H1 (cell line): ENCODE data around the gene STK11.

Experiments
- CTCF ChIP-seq, 3 experiments: IDR thresholded peaks; 1 replicate in 2 of 3; 2 replicates in 1 of 3; pipeline versions ENCODE4 v1.5.1 to v1.6.1; 2011; ENCODE audit warnings: low read length in 3 of 3, mild to moderate bottlenecking in 3 of 3, inconsistent platforms in 2 of 3, low read depth in 1 of 3, moderate library complexity in 1 of 3; ENCODE audit not compliant: insufficient read depth in 1 of 3; ENCODE audit errors: control extremely low read depth in 1 of 3
- EP300 ChIP-seq, 2 experiments: IDR thresholded peaks; 1 replicate in 1 of 2; 2 replicates in 1 of 2; pipeline ENCODE4 v1.6.1; 2011 to 2012; ENCODE audit warnings: low read depth in 2 of 2, low read length in 2 of 2, mild to moderate bottlenecking in 2 of 2, borderline replicate concordance in 1 of 2, inconsistent platforms in 1 of 2, moderate library complexity in 1 of 2
- MAFK ChIP-seq: IDR thresholded peaks from 2 replicates; pipeline ENCODE4 v1.6.1; 2012; ENCODE audit warnings: low read depth, mild to moderate bottlenecking, improper control_type of control experiment, low read length
- MAX ChIP-seq: IDR thresholded peaks from 2 replicates; pipeline ENCODE4 v1.6.1; 2012; ENCODE audit warnings: inconsistent platforms

- TF ChIP-seq MAX (no peak), EP300 (IDR thresholded peaks at IDR 0.05; ENCODE audit: borderline replicate concordance in 1 of 2, low read depth in 2 of 2, low read length in 2 of 2) (no peak), MAFK (no peak), CTCF (IDR thresholded peaks at IDR 0.05; ENCODE audit: control extremely low read depth in 1 of 3, insufficient read depth in 1 of 3, low read depth in 1 of 3, low read length in 3 of 3) (no peak)
These were observed 33.8 kb downstream of the STK11 start for GRCh38 chr19:1239420-1239795.
